SK-N-SH (cell line): ENCODE data around the gene MBNL2.

ENCODE experiments used
- CTCF ChIP-seq: fragments of 200-600 bp; sonication (generic); IDR thresholded peaks from 2 replicates; pipeline ENCODE4 v1.6.1; 2017; ENCODE audit warnings: antibody characterized with exemption, mild to moderate bottlenecking, moderate library complexity
- EP300 ChIP-seq, 2 experiments: IDR thresholded peaks; 2 replicates each; pipeline versions ENCODE4 v1.4.0 to v1.6.1; 2012; ENCODE audit warnings: borderline replicate concordance in 1 of 2, low read depth in 1 of 2, low read length in 1 of 2
- JUND ChIP-seq: IDR thresholded peaks from 2 replicates; pipeline ENCODE4 v1.4.0; 2012
- MEF2A ChIP-seq: IDR thresholded peaks from 2 replicates; pipeline ENCODE4 v1.4.0; 2012; ENCODE audit warnings: low read depth, borderline replicate concordance
- MXI1 ChIP-seq: IDR thresholded peaks from 2 replicates; pipeline ENCODE4 v1.6.1; 2012; ENCODE audit warnings: mild to moderate bottlenecking, low read depth, low read length, improper control_type of control experiment
- RXRA ChIP-seq: IDR thresholded peaks from 2 replicates; pipeline ENCODE4 v1.4.0; 2012; ENCODE audit warnings: low read depth, mild to moderate bottlenecking, borderline replicate concordance
- SMC3 ChIP-seq: IDR thresholded peaks from 2 replicates; pipeline ENCODE4 v1.6.1; 2012; ENCODE audit warnings: low read depth, low read length, improper control_type of control experiment
- USF2 ChIP-seq: fragments of 150-350 bp; IDR thresholded peaks from 2 replicates; pipeline ENCODE4 v1.6.1; 2017; ENCODE audit warnings: antibody characterized with exemption, low read length, low read depth, borderline replicate concordance

GRCh38 chr13:97245011-97245410, 22.9 kb downstream of the MBNL2 start:
- TF ChIP-seq EP300 (IDR thresholded peaks at IDR 0.05; ENCODE audit: borderline replicate concordance in 1 of 2, low read depth in 1 of 2, low read length in 1 of 2) (no peak), CTCF (no peak), MEF2A (no peak), SMC3 (no peak), USF2 (no peak), RXRA (no peak), MXI1 (no peak), JUND (no peak)
